Measurements from ENCODE around the gene ZDHHC1. TPM values are rescaled to one million over a fixed set of nuclear protein-coding genes. Genes with fewer than 3 reads are reported as not detected.

The ZDHHC1 gene
- total and polyA plus RNA-seq, 2 of the 13 experiments (the other 11 are each of a cell fraction or from before 2014, with no cell fraction given), result 0.51 to 1.1 TPM

DNA sequence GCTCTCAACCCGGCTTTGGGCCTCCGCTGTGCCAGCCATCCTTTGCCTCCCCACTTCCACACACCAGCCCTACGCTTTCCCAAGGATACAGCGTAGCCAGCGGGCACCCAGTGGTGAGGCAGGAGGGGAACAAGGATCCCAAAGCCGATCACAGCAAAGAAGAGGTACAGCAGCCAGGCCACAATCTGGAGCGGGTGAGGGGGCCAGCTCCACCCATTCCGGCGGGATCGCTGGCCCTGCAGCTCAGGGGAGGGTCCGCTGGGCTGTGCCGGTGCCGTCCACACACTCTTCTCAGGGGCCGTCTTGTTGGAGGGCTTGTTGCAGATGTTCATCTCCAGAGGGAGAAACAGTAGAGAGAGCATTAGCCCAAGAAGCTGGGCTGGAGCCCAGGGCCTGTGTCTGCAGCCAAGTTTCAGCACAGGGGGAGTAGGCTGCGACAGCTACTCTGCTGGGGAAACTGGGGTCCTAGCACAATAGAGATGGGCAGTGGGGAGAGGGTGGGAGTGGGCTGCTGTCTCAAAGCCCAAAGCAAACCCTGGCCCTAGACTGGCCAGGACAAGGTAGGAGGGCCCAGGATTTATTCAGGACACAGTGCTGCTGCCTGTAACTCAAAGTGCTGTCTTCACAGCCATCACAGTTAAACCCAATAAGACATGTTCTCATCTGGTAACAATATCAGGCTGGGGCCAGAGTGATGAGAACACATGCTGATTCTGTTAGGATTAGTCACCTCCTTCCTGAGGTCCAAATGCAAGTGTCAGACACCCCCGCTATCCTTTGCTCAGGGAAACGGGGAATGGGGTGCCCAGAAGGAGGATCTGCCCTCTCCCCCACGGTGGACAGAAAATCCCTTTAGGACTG lies 9.9 kb downstream of the ZDHHC1 start:
- no peaks in the 10 kb centered on the region for H3K79me2 ChIP-seq (ENCODE audit: insufficient read depth, low read length)
- H2AFZ ChIP-seq (ENCODE audit: low read length), result no peak overlapping the region
- H3K27ac ChIP-seq (ENCODE audit: extremely low read length, insufficient read depth, low read length), result no peak overlapping the region
- POLR2A ChIA-PET, result no interaction called here
- BruUV-seq (replicated peaks), result no TSS peak
- intact Hi-C loops (cut with micrococcal nuclease; ENCODE audit: unreplicated experiment) (loop anchor here (2.0 kb wide), 1 partner anchor 58 kb away; no protein-coding TSS in a partner anchor), in situ Hi-C loops (cut with HindIII; ENCODE audit: extremely low pct_ligation_motif_present, low pct_unique_long_range_greater_than_20kb) (no loop called here)
- no peaks in the 10 kb centered on the region for H4K20me1 ChIP-seq (ENCODE audit: insufficient read depth, low read length)
- no peak for ATAC-seq
- no peak overlapping the region for H3K4me2 ChIP-seq (ENCODE audit: low read depth, low read length)
- H3K36me3 ChIP-seq (replicated peaks in 1 of 2; ENCODE audit: control insufficient read depth in 1 of 2, insufficient read depth in 2 of 2, low read length in 2 of 2), result no peaks in the 10 kb centered on the region
- H3K27me3 ChIP-seq (ENCODE audit: control insufficient read depth in 1 of 2, insufficient read depth in 2 of 2, low read length in 2 of 2), result peaks cover 0 to 14% of the 10 kb centered on the region in 2 experiments; a peak in 3 of 5 replicates
- 46% methylated on average over 11 of the region's 18 CpGs for WGBS (ENCODE audit: low lambda C conversion rate)
- no peak overlapping the region for H3K4me3 ChIP-seq (replicated peaks in 1 of 3; ENCODE audit: insufficient read depth in 1 of 3, low read depth in 2 of 3, low read length in 3 of 3)
- no peak overlapping the region for H3K9ac ChIP-seq (ENCODE audit: insufficient read depth, low read depth, low read length)
- no peaks in the 10 kb centered on the region for H3K9me3 ChIP-seq (ENCODE audit: low read length)
- TF ChIP-seq ZNF337 (CRISPR knock-in tag; IDR thresholded peaks at IDR 0.05; ENCODE audit: borderline replicate concordance, low read depth) (no peak), ZNF644 (CRISPR knock-in tag; IDR thresholded peaks at IDR 0.05; ENCODE audit: low read depth) (no peak), SRSF1 (optimal IDR thresholded peaks at IDR 0.05; ENCODE audit: low read depth, low read length) (no peak), HNF4A (CRISPR knock-in tag; IDR thresholded peaks at IDR 0.05) (no peak), ZNF780A (CRISPR knock-in tag; IDR thresholded peaks at IDR 0.05) (no peak), RAD21 (CRISPR knock-in tag; IDR thresholded peaks at IDR 0.05) (no peak)
- TF ChIP-seq, protein P1, sequence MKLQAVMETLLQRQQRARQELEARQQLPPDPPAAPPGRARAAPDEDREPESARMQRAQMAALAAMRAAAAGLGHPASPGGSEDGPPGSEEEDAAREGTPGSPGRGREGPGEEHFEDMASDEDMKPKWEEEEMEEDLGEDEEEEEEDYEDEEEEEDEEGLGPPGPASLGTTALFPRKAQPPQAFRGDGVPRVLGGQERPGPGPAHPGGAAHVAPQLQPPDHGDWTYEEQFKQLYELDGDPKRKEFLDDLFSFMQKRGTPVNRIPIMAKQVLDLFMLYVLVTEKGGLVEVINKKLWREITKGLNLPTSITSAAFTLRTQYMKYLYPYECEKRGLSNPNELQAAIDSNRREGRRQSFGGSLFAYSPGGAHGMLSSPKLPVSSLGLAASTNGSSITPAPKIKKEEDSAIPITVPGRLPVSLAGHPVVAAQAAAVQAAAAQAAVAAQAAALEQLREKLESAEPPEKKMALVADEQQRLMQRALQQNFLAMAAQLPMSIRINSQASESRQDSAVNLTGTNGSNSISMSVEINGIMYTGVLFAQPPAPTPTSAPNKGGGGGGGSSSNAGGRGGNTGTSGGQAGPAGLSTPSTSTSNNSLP (IDR thresholded peaks at IDR 0.05; ENCODE audit: low read depth, low read length), result no peak
- FAIRE-seq, result no peak
- DNase-seq (ENCODE audit: low spot score), result no peak
- CTCF ChIA-PET (ENCODE audit: low intra/inter-chr PET ratio, low total read pairs), result interaction anchor here (0.6 kb wide), 1 partner anchor 57 kb away, joined by 3 read pairs; no protein-coding TSS in a partner anchor
- H3K4me1 ChIP-seq (ENCODE audit: insufficient read depth, low read length), result peaks cover 28% of the 10 kb centered on the region

Data from HepG2 (cell line).